Measurements from ENCODE around the gene CCDC170. TPM values are rescaled to one million over a fixed set of nuclear protein-coding genes. Genes with fewer than 3 reads are reported as not detected.

The CCDC170 gene
- total RNA-seq, 1 donor from 2014 or later, result 0.07 TPM

DNA sequence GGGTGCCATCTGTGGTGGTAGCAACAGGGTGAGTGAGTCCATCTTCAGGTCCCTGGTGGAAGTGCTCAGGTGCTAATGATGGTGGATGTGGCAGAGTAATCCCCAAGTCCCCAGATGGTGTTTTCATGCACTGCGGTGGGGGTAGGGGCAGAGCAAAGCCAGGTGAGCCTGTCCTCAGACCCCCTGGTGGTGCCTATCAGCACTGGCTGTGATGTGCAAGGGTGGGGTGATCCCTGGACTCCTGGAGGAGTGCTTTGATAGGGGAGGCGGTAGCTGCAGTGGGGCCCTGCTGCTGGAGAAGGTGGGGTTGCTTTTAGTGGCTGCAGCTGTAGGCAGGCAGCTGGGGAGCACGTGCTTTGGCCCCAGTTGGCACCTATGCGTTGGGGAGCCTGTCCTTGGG, 70.8 kb downstream of the CCDC170 start:
- H3K4me3 Mint-ChIP-seq, result no peak overlapping the region
- no peaks in the 10 kb centered on the region for H3K4me1 Mint-ChIP-seq
- peaks cover 2% of the 10 kb centered on the region for H3K27me3 Mint-ChIP-seq (ENCODE audit: insufficient read depth, low read depth)
- Histone ChIP-seq H3K9me3 (ENCODE audit: low read depth) (peaks cover 6% of the 10 kb centered on the region), H3K79me2 (ENCODE audit: low read depth) (no peaks in the 10 kb centered on the region), H3K4me1 (no peaks in the 10 kb centered on the region), H3K9ac (no peak overlapping the region), H3K4me3 (no peak overlapping the region), H3F3A (ENCODE audit: low read depth) (no peaks in the 10 kb centered on the region), H3K36me3 (no peaks in the 10 kb centered on the region), H2AFZ (replicated peaks) (no peak overlapping the region), H3K4me2 (no peak overlapping the region), H3K27me3 (no peaks in the 10 kb centered on the region), H3K27ac (no peak overlapping the region), H4K20me1 (ENCODE audit: low read depth) (no peaks in the 10 kb centered on the region)
- no peak for DNase-seq (ENCODE audit: low spot score)
- no peak for TF ChIP-seq CTCF (IDR thresholded peaks at IDR 0.05)
- H3K9me3 Mint-ChIP-seq, result peaks cover 34% of the 10 kb centered on the region
- peak overlapping the region; percentile 20 for H3K27ac Mint-ChIP-seq
- no peaks in the 10 kb centered on the region for H3K36me3 Mint-ChIP-seq

DNA sequence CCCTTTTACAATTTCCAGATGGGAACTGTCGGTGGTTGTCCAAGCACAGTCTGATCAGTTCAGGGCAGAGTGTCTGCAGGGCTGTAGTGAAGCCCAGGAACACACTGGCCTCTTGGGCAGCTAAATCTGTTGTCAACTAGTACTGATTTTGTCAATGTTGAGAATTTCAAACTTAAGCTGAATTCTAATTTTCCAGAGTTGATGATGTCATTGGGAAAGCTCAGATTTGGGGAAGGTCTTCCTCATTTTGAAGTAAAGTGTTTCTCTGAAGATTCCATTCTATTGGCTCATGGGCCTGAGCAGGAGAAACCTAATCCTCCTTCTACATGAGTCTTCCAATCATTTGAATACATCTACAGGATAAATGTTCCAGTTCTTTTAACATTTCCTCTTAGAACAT, 72.1 kb downstream of the CCDC170 start:
- H3K27me3 ChIP-seq, result no peaks in the 10 kb centered on the region
- Mint-ChIP-seq H3K9me3 (peaks cover 27% of the 10 kb centered on the region), H3K4me3 (no peak overlapping the region), H3K27ac (no peak overlapping the region), H3K36me3 (no peaks in the 10 kb centered on the region), H3K27me3 (ENCODE audit: insufficient read depth, low read depth) (peaks cover 2% of the 10 kb centered on the region), H3K4me1 (no peaks in the 10 kb centered on the region)
- DNase-seq (ENCODE audit: low spot score), result no peak
- no peak overlapping the region for H3K27ac ChIP-seq
- no peak overlapping the region for H3K4me2 ChIP-seq
- no peaks in the 10 kb centered on the region for H3F3A ChIP-seq (ENCODE audit: low read depth)
- no peaks in the 10 kb centered on the region for H3K4me1 ChIP-seq
- no peak overlapping the region for H2AFZ ChIP-seq (replicated peaks)
- H3K4me3 ChIP-seq, result no peak overlapping the region
- H3K9me3 ChIP-seq (ENCODE audit: low read depth), result peaks cover 6% of the 10 kb centered on the region
- no peak overlapping the region for H3K9ac ChIP-seq
- H3K36me3 ChIP-seq, result no peaks in the 10 kb centered on the region
- no peaks in the 10 kb centered on the region for H4K20me1 ChIP-seq (ENCODE audit: low read depth)
- H3K79me2 ChIP-seq (ENCODE audit: low read depth), result no peaks in the 10 kb centered on the region
- TF ChIP-seq EZH2 (IDR thresholded peaks at IDR 0.05), result no peak
- TF ChIP-seq CTCF (IDR thresholded peaks at IDR 0.05), result no peak
- TF ChIP-seq EZH2phosphoT487 (IDR thresholded peaks at IDR 0.05), result no peak

DNA sequence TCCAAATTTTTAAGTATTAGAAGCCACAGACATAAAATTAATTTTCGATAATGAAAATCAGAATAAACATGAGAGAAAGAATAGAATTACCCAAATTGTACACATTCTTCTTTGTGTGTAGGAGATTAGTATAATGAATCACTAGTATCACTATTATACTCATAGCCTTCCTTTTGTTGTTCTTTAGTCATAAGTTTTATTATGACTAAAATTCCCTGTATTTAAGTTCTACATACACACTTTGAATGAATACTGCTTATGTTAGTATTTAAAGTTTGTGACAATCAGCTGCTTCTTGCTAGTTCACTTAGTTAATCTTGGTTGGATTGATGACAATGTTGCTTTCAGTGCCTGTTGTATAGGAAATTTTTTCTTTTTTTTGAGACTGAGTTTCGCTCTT, 72.7 kb downstream of the CCDC170 start:
- peaks cover 2% of the 10 kb centered on the region for H3K27me3 Mint-ChIP-seq (ENCODE audit: insufficient read depth, low read depth)
- Histone ChIP-seq H3K9ac (no peak overlapping the region), H2AFZ (replicated peaks) (no peak overlapping the region), H3K36me3 (no peaks in the 10 kb centered on the region), H3K27me3 (no peaks in the 10 kb centered on the region), H4K20me1 (ENCODE audit: low read depth) (no peaks in the 10 kb centered on the region), H3K79me2 (ENCODE audit: low read depth) (no peaks in the 10 kb centered on the region), H3K4me3 (no peak overlapping the region), H3K4me2 (no peak overlapping the region), H3F3A (ENCODE audit: low read depth) (no peaks in the 10 kb centered on the region), H3K27ac (no peak overlapping the region), H3K9me3 (ENCODE audit: low read depth) (peaks cover 6% of the 10 kb centered on the region), H3K4me1 (no peaks in the 10 kb centered on the region)
- H3K4me3 Mint-ChIP-seq, result no peak overlapping the region
- DNase-seq (ENCODE audit: low spot score), result no peak
- no peak for TF ChIP-seq CTCF (IDR thresholded peaks at IDR 0.05)
- TF ChIP-seq EZH2 (IDR thresholded peaks at IDR 0.05), result no peak
- TF ChIP-seq EZH2phosphoT487 (IDR thresholded peaks at IDR 0.05), result no peak
- H3K27ac Mint-ChIP-seq, result no peak overlapping the region
- peaks cover 22% of the 10 kb centered on the region for H3K9me3 Mint-ChIP-seq
- H3K36me3 Mint-ChIP-seq, result no peaks in the 10 kb centered on the region
- H3K4me1 Mint-ChIP-seq, result no peaks in the 10 kb centered on the region

GRCh38 chr6:151576633-151577032, 82.8 kb downstream of the CCDC170 start:
- TF ChIP-seq EZH2 (IDR thresholded peaks at IDR 0.05) (no peak), CTCF (IDR thresholded peaks at IDR 0.05) (no peak), EZH2phosphoT487 (IDR thresholded peaks at IDR 0.05) (no peak)
- H3K27ac ChIP-seq, result no peak overlapping the region

More at GRCh38 chr6:151576633-151577032, 82.8 kb downstream of the CCDC170 start:
- H3K27me3 Mint-ChIP-seq (ENCODE audit: insufficient read depth, low read depth), result peaks cover 2% of the 10 kb centered on the region
- Histone ChIP-seq H3K9ac (no peak overlapping the region), H3K9me3 (ENCODE audit: low read depth) (no peaks in the 10 kb centered on the region), H2AFZ (replicated peaks) (no peak overlapping the region), H3K79me2 (ENCODE audit: low read depth) (no peaks in the 10 kb centered on the region), H4K20me1 (ENCODE audit: low read depth) (no peaks in the 10 kb centered on the region), H3K4me3 (no peak overlapping the region), H3K4me1 (no peaks in the 10 kb centered on the region), H3F3A (ENCODE audit: low read depth) (no peaks in the 10 kb centered on the region), H3K36me3 (no peaks in the 10 kb centered on the region), H3K4me2 (no peak overlapping the region), H3K27me3 (no peaks in the 10 kb centered on the region)
- no peaks in the 10 kb centered on the region for H3K36me3 Mint-ChIP-seq
- peaks cover 9% of the 10 kb centered on the region for H3K4me1 Mint-ChIP-seq
- H3K27ac Mint-ChIP-seq, result peak overlapping the region; percentile 42
- no peak for DNase-seq (ENCODE audit: low spot score)
- H3K4me3 Mint-ChIP-seq, result no peak overlapping the region
- peaks cover 3% of the 10 kb centered on the region for H3K9me3 Mint-ChIP-seq

Data from neural progenitor cell (in vitro differentiated cells).